Superior temporal gyrus (tissue), 1 donor: Measurements from ENCODE around the gene NIT2.
A peak's percentile ranks its signal among the peaks of the same experiment; 100 is the strongest.
"Not testable (repeated sequence)": the region's sequence is repeated elsewhere in the genome, so short reads cannot be mapped to it uniquely, and the experiment has no call there.

Source experiments
- DNase-seq: peaks from one replicate; pipeline ENCODE4 v3.0.0-alpha.2; 2016; ENCODE audit errors: extremely low spot score

Gene NIT2

GRCh38 chr3:100338911-100339310 is 4.4 kb downstream of the NIT2 start:
- DNase-seq, result no peak

GRCh38 chr3:100339786-100340185 is 5.2 kb downstream of the NIT2 start:
- no peak for DNase-seq

DNA sequence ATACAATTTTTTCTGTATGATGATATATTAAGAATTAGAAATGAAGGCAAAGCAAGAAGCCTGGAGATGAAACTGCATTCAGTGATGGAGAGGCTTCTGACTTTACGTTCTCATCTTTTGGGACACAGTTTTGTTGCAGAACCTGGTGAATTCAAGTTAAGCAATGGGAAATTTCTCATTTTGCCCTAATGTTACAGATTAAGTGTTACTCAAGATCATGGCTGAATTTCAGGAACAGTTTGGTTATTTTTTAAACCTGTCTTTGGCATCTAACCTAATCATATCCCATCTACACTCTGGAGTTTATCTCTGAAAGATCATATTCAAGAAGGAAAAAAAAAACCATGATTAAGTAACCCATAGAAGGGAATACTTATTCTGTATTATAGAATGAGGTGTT is 6.0 kb downstream of the NIT2 start:
- DNase-seq, result no peak

DNA sequence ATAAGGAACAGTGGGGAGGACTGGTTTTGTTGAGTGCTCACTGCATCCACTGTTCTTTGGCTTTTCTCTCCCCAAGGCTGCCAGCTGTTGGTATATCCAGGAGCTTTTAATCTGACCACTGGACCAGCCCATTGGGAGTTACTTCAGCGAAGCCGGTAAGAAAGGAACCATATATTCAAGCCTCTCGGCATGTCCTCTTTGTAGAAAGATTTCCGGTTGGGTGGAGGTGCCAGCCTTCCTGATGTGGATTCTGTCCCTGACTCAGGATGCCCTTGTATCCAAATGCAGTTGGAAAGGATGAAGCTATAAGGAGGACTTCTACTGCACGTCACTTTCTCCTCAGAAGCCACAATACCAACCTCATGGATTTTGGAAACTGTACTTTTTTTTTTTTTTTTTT is 14.2 kb downstream of the NIT2 start:
- no peak for DNase-seq

DNA sequence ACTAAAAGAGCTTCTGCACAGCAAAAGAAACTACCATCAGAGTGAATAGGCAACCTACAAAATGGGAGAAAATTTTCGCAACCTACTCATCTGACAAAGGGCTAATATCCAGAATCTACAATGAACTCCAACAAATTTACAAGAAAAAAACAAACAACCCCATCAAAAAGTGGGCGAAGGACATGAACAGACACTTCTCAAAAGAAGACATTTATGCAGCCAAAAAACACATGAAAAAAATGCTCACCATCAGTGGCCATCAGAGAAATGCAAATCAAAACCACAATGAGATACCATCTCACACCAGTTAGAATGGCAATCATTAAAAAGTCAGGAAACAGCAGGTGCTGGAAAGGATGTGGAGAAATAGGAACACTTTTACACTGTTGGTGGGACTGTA is 17.2 kb downstream of the NIT2 start:
- DNase-seq, result not testable (repeated sequence)

GRCh38 chr3:100352296-100353231 is 18.0 kb downstream of the NIT2 start:
- DNase-seq, result no peak

DNA sequence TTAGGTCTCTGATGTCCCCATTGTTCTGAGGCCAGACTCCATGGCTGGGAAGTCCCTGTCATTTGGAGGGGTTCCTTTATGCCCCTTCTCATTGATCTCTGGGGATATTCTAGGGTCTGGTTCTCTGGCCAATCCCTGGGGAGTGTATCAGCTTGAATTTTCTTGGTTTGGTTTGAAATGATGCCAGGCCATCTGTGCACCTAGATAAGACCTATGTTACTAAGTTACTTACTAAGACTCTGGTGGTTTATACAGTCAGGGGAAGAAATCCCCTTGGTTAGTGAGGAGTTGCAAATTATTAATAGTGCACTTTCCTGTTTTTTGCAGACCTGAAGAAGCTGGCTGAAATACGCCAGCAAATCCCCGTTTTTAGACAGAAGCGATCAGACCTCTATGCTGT is 20.3 kb downstream of the NIT2 start:
- DNase-seq, result peak; percentile 4

GRCh38 chr3:100358413-100358812 is 23.9 kb downstream of the NIT2 start:
- no peak for DNase-seq

DNA sequence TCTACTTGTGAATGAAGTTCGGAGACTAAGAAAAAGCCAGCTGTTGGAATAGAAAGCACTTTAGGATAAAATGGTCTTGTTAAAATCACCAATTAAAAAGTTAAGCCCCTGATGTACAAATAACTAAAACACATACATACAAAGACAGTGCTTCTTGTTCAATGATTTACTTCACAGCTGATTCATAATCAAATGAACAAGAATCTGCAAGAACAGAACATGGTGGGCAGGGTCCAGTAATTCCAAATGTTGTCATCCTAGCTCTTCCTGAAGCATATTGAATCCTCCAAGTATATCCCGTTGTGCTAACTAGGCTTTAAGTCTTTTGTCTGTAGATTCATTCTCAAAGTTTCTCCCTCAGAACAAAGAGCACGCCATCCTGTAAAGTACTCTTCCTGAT is 24.5 kb downstream of the NIT2 start:
- DNase-seq, result no peak

GRCh38 chr3:100360757-100361496 is 26.4 kb downstream of the NIT2 start:
- DNase-seq, result no peak

GRCh38 chr3:100361897-100362296 is 27.3 kb downstream of the NIT2 start:
- DNase-seq, result no peak

- DNase-seq, result no peak
These were observed 29.9 kb downstream of the NIT2 start for GRCh38 chr3:100364421-100364820.

- DNase-seq, result no peak
These were observed 31.9 kb downstream of the NIT2 start for GRCh38 chr3:100366424-100366823.

GRCh38 chr3:100368441-100368840 is 33.9 kb downstream of the NIT2 start:
- DNase-seq, result no peak

DNA sequence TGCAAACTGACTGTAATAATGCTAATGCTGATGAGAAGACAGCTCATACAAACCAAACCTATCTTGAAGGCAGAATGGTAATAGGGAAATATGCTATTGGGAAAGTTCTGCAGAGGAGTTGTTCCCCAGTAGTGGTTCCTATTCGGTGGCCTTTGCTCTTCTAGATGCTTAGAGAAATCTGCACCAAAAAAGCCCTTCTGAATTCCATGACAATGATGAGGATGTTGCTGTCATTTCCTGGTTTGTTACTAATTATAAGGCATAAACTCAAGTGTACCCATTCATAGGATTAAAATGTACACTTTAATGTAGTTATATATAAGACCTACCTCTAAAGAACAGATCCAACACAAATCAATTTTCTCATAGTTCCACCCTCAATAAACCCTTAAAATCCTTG is 36.2 kb downstream of the NIT2 start:
- no peak for DNase-seq

GRCh38 chr3:100374521-100374920 is 40.0 kb downstream of the NIT2 start:
- DNase-seq, result no peak

DNA sequence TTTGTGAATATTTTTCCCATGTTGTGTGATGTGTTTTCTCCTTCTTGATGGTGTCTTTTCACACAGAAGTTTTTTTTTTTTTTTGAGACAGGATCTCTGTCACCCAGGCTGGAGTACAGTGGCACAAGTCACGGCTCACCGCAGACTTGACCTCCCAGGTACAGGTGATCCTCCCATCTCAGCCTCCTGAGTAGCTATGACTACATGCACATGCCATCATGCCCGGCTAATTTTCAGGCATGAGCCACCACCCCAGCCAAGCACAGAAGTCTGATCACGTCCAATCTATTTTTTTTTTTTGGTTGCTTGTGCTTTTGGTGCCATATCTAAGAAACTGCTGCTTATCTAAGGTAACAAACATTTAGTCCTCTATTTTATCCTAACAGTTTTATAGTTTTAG is 41.7 kb downstream of the NIT2 start:
- no peak for DNase-seq

- DNase-seq, result no peak
These were observed 50.4 kb downstream of the NIT2 start for GRCh38 chr3:100384733-100385525.

GRCh38 chr3:100386437-100387074 is 52.0 kb downstream of the NIT2 start:
- no peak for DNase-seq

DNA sequence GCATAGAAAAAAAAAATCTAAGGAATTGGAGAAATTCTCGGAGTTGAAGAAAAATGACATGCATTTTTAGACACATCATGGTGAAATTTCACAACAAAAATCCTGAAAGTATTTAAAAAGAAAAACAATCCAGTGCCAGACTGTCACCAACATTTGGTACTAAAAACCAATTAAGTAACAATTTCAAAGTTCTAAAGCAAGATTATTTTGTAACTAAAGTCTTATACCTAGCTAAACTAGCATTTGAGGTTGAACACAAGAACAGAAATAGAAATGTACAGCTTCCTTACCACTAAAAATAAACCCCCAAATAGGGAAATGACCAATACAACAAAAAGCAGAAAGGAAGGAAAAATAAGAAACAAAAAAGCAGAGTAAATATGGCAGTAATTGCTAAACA is 54.5 kb downstream of the NIT2 start:
- no peak for DNase-seq

DNA sequence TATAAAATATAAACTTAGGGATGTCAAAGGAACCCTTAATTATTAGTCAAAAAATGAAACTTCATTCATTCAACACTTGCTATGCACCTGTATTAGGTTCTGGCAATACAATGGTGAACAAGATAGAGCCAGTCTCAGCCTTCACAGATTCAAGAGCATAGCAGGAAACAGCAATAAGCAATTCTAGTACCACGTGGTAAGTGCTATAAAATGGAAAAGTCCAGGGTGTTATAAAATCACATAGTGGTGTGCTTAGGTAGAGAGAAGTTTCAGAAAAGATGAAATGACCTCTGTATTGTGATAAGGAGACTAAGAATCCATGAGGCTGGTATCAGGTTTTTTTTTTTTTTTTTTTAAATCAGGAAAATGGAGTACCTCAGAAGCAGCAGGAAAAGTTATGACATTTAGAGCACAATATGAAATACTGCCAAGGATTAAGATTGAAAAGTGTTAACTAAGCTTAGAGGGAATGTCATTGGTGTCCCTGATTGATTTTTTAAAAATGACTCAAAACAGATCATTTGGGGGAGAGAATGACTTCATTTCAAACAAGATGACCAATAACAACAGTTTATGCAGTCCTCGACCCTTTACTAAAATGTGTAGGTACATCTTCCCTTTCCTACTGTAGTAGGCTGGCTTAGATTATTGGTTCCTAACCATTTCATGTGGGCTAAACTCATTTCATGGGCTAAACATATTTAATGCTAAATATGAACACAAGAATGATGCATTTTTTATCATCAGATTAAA is 61.3 kb downstream of the NIT2 start:
- no peak for DNase-seq
